RWPE2 (cell line): ENCODE results near the gene PNPLA2.

Experiments
- ATAC-seq: fragments of 200-7000 bp; cut with Tn5 transposase; 3 replicates; pipeline ENCODE4 v1.9.1; 2021; ENCODE audit warnings: low read depth
- DNase-seq: peaks from one replicate; pipeline ENCODE4 v3.0.0-alpha.2; 2020; ENCODE audit warnings: low spot score
- H3K27ac ChIP-seq: fragments of 450-650 bp; 2 replicates; pipeline ENCODE4 v1.5.1; 2017; ENCODE audit warnings: mild to moderate bottlenecking; ENCODE audit not compliant: poor library complexity, severe bottlenecking
- H3K27me3 ChIP-seq: fragments of 250-450 bp; sonication (Bioruptor Pico); 2 replicates; pipeline ENCODE4 v1.5.1; 2021; ENCODE audit warnings: mild to moderate bottlenecking, moderate library complexity; ENCODE audit not compliant: insufficient read depth, poor library complexity, severe bottlenecking
- H3K36me3 ChIP-seq: fragments of 250-450 bp; sonication (Bioruptor Pico); 2 replicates; pipeline ENCODE4 v1.5.1; 2020; ENCODE audit warnings: low read depth, mild to moderate bottlenecking, moderate library complexity
- H3K4me1 ChIP-seq: fragments of 250-450 bp; sonication (Bioruptor Pico); 2 replicates; pipeline ENCODE4 v1.5.1; 2021; ENCODE audit warnings: mild to moderate bottlenecking, moderate library complexity; ENCODE audit not compliant: insufficient read depth, poor library complexity, severe bottlenecking
- H3K4me3 ChIP-seq: fragments of 250-450 bp; sonication (Bioruptor Pico); 2 replicates; pipeline ENCODE4 v1.5.1; 2021; ENCODE audit warnings: mild to moderate bottlenecking, moderate library complexity; ENCODE audit not compliant: severe bottlenecking
- H3K9me3 ChIP-seq: fragments of 250-450 bp; sonication (Bioruptor Pico); 2 replicates; pipeline ENCODE4 v1.5.1; 2021; ENCODE audit warnings: mild to moderate bottlenecking, moderate library complexity; ENCODE audit not compliant: severe bottlenecking
- TF ChIP-seq, protein P1 (sequence below): fragments of 450-650 bp; IDR thresholded peaks from one replicate; pipeline ENCODE4 v1.5.1; 2017; ENCODE audit warnings: mild to moderate bottlenecking, moderate library complexity; ENCODE audit not compliant: poor library complexity, severe bottlenecking

The PNPLA2 gene

DNA sequence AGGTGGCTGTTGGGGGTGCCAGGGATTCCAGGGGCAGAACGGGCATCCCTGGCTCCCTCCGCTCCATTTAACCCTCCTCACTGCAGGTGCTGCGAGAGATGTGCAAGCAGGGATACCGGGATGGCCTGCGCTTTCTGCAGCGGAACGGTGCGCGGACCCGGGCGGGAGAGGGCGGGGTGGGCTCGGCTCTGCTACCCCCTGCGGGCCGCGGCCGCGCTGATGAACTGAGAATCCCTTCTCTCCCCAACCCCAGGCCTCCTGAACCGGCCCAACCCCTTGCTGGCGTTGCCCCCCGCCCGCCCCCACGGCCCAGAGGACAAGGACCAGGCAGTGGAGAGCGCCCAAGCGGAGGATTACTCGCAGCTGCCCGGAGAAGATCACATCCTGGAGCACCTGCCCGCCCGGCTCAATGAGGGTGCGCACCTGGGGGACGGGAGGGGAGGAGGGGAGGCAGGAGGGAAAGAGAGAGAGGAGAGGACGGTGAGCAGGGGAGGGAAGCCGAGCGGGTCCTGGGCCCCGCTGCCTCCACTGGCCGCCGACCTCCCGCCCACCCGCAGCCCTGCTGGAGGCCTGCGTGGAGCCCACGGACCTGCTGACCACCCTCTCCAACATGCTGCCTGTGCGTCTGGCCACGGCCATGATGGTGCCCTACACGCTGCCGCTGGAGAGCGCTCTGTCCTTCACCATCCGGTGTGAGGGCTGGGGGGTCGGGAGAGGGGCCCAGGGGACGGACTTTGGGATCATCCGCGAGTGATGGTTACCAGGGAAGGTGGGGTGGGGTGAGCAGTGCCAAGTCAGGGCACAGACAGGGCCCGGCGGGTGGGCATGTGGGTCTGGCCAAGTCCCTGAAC, 5.0 kb downstream of the PNPLA2 start:
- Histone ChIP-seq H3K9me3 (no peaks in the 10 kb centered on the region), H3K36me3 (no peaks in the 10 kb centered on the region), H3K27ac (no peak overlapping the region), H3K4me3 (no peak overlapping the region), H3K27me3 (peaks cover 10% of the 10 kb centered on the region), H3K4me1 (peaks cover 14% of the 10 kb centered on the region)
- DNase-seq (no peak), ATAC-seq (no peak)
- TF ChIP-seq, protein P1, sequence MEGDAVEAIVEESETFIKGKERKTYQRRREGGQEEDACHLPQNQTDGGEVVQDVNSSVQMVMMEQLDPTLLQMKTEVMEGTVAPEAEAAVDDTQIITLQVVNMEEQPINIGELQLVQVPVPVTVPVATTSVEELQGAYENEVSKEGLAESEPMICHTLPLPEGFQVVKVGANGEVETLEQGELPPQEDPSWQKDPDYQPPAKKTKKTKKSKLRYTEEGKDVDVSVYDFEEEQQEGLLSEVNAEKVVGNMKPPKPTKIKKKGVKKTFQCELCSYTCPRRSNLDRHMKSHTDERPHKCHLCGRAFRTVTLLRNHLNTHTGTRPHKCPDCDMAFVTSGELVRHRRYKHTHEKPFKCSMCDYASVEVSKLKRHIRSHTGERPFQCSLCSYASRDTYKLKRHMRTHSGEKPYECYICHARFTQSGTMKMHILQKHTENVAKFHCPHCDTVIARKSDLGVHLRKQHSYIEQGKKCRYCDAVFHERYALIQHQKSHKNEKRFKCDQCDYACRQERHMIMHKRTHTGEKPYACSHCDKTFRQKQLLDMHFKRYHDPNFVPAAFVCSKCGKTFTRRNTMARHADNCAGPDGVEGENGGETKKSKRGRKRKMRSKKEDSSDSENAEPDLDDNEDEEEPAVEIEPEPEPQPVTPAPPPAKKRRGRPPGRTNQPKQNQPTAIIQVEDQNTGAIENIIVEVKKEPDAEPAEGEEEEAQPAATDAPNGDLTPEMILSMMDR: no peak

DNA sequence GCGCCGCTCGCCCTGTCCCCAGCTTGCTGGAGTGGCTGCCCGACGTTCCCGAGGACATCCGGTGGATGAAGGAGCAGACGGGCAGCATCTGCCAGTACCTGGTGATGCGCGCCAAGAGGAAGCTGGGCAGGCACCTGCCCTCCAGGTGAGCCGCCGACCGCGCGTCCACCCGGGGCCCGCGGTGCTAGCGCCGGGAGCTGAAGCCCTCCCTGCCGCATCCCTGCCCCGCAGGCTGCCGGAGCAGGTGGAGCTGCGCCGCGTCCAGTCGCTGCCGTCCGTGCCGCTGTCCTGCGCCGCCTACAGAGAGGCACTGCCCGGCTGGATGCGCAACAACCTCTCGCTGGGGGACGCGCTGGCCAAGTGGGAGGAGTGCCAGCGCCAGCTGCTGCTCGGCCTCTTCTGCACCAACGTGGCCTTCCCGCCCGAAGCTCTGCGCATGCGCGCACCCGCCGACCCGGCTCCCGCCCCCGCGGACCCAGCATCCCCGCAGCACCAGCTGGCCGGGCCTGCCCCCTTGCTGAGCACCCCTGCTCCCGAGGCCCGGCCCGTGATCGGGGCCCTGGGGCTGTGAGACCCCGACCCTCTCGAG, 5.7 kb downstream of the PNPLA2 start:
- no peak for ATAC-seq
- Histone ChIP-seq H3K36me3 (no peaks in the 10 kb centered on the region), H3K9me3 (no peaks in the 10 kb centered on the region), H3K4me1 (peaks cover 13% of the 10 kb centered on the region), H3K27ac (no peak overlapping the region), H3K4me3 (no peak overlapping the region), H3K27me3 (peaks cover 13% of the 10 kb centered on the region)
- TF ChIP-seq, protein P1: no peak
- DNase-seq: no peak

DNA sequence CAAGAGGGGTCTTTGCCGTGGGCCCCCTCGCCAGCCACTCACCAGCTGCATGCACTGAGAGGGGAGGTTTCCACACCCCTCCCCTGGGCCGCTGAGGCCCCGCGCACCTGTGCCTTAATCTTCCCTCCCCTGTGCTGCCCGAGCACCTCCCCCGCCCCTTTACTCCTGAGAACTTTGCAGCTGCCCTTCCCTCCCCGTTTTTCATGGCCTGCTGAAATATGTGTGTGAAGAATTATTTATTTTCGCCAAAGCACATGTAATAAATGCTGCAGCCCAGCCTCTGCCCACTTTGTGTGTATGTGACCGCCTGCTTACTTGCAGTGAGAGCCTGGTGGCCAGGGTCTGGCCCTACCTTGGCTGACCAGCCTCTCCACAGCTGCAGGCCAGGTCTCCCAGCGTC, 6.2 kb downstream of the PNPLA2 start:
- no peaks in the 10 kb centered on the region for H3K36me3 ChIP-seq
- DNase-seq (no peak), ATAC-seq (no peak)
- H3K27me3 ChIP-seq: peaks cover 18% of the 10 kb centered on the region
- TF ChIP-seq, protein P1: no peak
- H3K4me1 ChIP-seq: peaks cover 13% of the 10 kb centered on the region
- H3K9me3 ChIP-seq: no peaks in the 10 kb centered on the region
- H3K4me3 ChIP-seq: no peak overlapping the region
- no peak overlapping the region for H3K27ac ChIP-seq

DNA sequence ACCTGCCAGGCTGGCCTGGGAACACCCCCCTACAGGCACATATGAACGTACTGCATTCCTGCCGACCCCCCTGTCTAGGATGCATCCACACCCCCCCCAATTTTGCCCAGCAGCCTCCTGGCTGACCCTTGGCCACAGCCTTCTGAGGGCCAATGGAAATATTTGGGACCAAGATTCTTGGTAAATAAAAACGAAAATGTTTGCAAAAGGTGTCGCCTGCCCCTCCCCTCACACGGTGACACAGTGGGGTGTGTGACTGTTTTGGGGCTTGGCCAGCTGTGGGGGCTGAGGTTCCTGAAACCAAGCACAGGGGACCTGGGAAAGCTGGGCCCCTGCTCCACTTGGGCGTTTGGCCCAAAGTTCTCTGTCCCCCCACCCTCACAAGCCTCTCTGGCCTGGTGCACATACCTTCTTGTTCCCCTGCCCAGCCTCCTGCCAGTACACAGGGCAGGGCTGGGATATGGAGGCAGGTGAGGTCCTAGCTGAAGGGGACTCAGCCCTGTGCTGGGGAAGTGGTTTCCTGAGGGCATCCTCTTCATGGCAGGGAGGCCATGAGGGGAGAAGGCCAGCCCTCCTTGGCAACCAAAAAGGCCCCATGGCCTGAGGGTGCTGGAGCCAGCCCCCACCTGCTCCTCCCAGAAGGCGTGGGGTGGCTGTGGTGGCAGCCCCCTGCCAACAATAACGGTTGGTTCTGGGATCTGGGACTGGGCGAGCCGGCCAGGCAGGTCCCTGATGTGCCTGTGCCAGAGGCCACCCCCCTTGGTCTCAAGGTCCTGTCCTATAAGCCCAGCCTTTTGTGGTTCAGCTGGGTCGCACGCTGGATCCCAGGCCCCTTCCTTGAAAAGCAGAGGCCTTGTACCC, 6.9 kb downstream of the PNPLA2 start:
- H3K4me3 ChIP-seq: no peak overlapping the region
- no peak overlapping the region for H3K27ac ChIP-seq
- H3K4me1 ChIP-seq: peaks cover 13% of the 10 kb centered on the region
- no peaks in the 10 kb centered on the region for H3K9me3 ChIP-seq
- TF ChIP-seq, protein P1: no peak
- DNase-seq: no peak
- H3K27me3 ChIP-seq: peaks cover 18% of the 10 kb centered on the region
- no peaks in the 10 kb centered on the region for H3K36me3 ChIP-seq
- no peak for ATAC-seq
